GM20000 (cell line): ENCODE data around the gene DHRSX.
"Not testable (repeated sequence)": the region's sequence is repeated elsewhere in the genome, so short reads cannot be mapped to it uniquely, and the experiment has no call there.

Experiments used
- DNase-seq: peaks from one replicate; pipeline ENCODE4 v3.0.0; 2012; ENCODE audit warnings: low spot score
- CTCF ChIP-seq: IDR thresholded peaks from 2 replicates; pipeline ENCODE4 v1.5.1; 2012; ENCODE audit warnings: mild to moderate bottlenecking, control low read depth; ENCODE audit errors: extremely low read depth, missing control alignments

Gene DHRSX

GRCh38 chrX:2373615-2374014, 127.2 kb downstream of the DHRSX start:
- DNase-seq: no peak
- TF ChIP-seq CTCF: no peak

- no peak for DNase-seq
- TF ChIP-seq CTCF: no peak
Measured at GRCh38 chrX:2371026-2371711, 129.6 kb downstream of the DHRSX start.

- no peak for TF ChIP-seq CTCF
- DNase-seq: no peak
Measured at GRCh38 chrX:2370456-2370855, 130.3 kb downstream of the DHRSX start.

- no peak for DNase-seq
- no peak for TF ChIP-seq CTCF
Measured at GRCh38 chrX:2369206-2369605, 131.6 kb downstream of the DHRSX start.

- no peak for DNase-seq
- no peak for TF ChIP-seq CTCF
Measured at GRCh38 chrX:2360731-2361130, 140.0 kb downstream of the DHRSX start.

GRCh38 chrX:2359522-2359921, 141.3 kb downstream of the DHRSX start:
- not testable (repeated sequence) for DNase-seq

- DNase-seq: no peak
Measured at GRCh38 chrX:2351999-2352995, 148.5 kb downstream of the DHRSX start.

More at GRCh38 chrX:2351999-2352995, 148.5 kb downstream of the DHRSX start:
- TF ChIP-seq CTCF: no peak
